Kidney (tissue), 14 donors: ENCODE measurements around the gene ARMH2. TPM values are rescaled to one million over a fixed set of nuclear protein-coding genes. Genes with fewer than 3 reads are reported as not detected.

Experiments
- DNase-seq, 5 donors: peaks; one replicate each; pipeline ENCODE4 v3.0.0-alpha.2; 2013 to 2020
- FAIRE-seq: peaks from 2 replicates; lab custom pipeline; 2012; peaks lifted over from hg19 to GRCh38; lab: Jason Lieb, UNC
- H3K27ac ChIP-seq, 2 donors: one replicate each; pipeline ENCODE4 v1.7.0; 2013; ENCODE audit warnings: low read depth in 2 of 2, low read length in 2 of 2, inconsistent platforms in 1 of 2
- H3K27me3 ChIP-seq: one replicate; pipeline ENCODE4 v1.7.1; 2013; ENCODE audit warnings: low read length, inconsistent platforms; ENCODE audit not compliant: control insufficient read depth, insufficient read depth
- H3K36me3 ChIP-seq, 3 donors: one replicate each; pipeline versions ENCODE4 v1.7.0 to v1.7.1; 2013; ENCODE audit warnings: low read length in 3 of 3, control low read depth in 1 of 3, inconsistent platforms in 1 of 3; ENCODE audit not compliant: insufficient read depth in 3 of 3, control insufficient read depth in 2 of 3
- H3K4me1 ChIP-seq, 3 donors: one replicate each; pipeline versions ENCODE4 v1.7.0 to v1.7.1; 2013; ENCODE audit warnings: low read length in 3 of 3, inconsistent platforms in 1 of 3, low read depth in 1 of 3; ENCODE audit not compliant: control insufficient read depth in 2 of 3, insufficient read depth in 2 of 3
- H3K4me3 ChIP-seq, 3 donors: one replicate each; pipeline versions ENCODE4 v1.7.0 to v1.8.1; 2013; ENCODE audit warnings: low read length in 3 of 3, control low read depth in 1 of 3, inconsistent platforms in 1 of 3
- H3K9ac ChIP-seq, 3 donors: one replicate each; pipeline versions ENCODE4 v1.7.0 to v1.7.1; 2013; ENCODE audit warnings: low read length in 3 of 3, control low read depth in 1 of 3, inconsistent platforms in 1 of 3
- H3K9me3 ChIP-seq, 3 donors: one replicate each; pipeline versions ENCODE4 v1.7.0 to v1.7.1; 2013; ENCODE audit warnings: low read length in 3 of 3, control low read depth in 1 of 3, inconsistent platforms in 1 of 3; ENCODE audit not compliant: control insufficient read depth in 2 of 3, insufficient read depth in 1 of 3
- CTCF ChIP-seq: IDR thresholded peaks from 3 replicates; pipeline ENCODE4 v1.5.1; 2012; ENCODE audit warnings: mild to moderate bottlenecking, moderate library complexity, borderline replicate concordance; ENCODE audit not compliant: insufficient read depth; ENCODE audit errors: extremely low read depth
- intact Hi-C: fragments of 100-400 bp; cut with DNase I; formaldehyde crosslinking; loops from one replicate; pipeline ENCODE4 v1.11.1; 2022
- polyA plus RNA-seq: library from polyadenylated mRNA; stranded (reverse); fragments of 350-450 nt; fragmentation: Illumina TruSeq; extraction: RNeasy Lipid Tissue Mini Kit (QIAGEN cat#74804); gene quantifications from one replicate; pipeline ENCODE4 v1.2.3, GENCODE V29; 2014; ENCODE audit warnings: low read depth, low replicate concordance; ENCODE audit not compliant: insufficient read depth
- total RNA-seq: library from RNA; stranded (reverse); fragmentation: NEBNext Ultra II Directional; extraction: Animal tissue kit (Norgen Biotek cat#: 25700); gene quantifications from one replicate; pipeline ENCODE4 v1.2.1, GENCODE V29; 2021
- donor health status: control.
- donor health status: control.
- donor health status: control.
- donor health status: control.
- donor health status: control.
- donor health status: DM: yes; HTN: yes; CAD: no.
- donor health status: Normal renal cell carcinoma (clear cell type).

Gene ARMH2
- total and polyA plus RNA-seq, 2 donors from 2014 or later, result not detected

DNA sequence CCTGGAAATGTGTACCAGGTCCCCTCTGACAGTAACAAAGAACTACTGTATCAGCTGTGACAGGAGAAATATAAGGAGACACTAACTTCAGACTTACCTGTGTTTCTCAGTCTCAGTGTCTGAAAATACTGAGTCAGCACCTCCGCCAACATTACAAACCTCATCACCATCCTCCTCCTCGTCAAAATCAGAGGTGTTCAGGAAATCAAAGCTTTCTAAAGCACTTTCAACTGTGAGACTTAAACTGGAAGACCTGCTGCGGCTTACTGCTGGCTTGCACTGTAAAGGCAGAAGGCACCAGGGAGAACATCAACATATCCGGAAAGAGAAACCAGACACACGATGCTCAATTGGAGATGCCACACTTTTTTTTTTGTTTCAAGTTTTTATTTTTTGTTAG, 40.3 kb upstream of the ARMH2 start:
- H3K9ac ChIP-seq, result no peak overlapping the region
- intact Hi-C loops, result no loop called here
- H3K36me3 ChIP-seq, result no peaks in the 10 kb centered on the region
- no peak for FAIRE-seq
- peaks cover 0 to 3% (median 0%) of the 10 kb centered on the region in 3 donors for H3K4me1 ChIP-seq
- H3K27ac ChIP-seq, result no peak overlapping the region
- no peak for DNase-seq
- no peak for TF ChIP-seq CTCF
- no peaks in the 10 kb centered on the region for H3K9me3 ChIP-seq
- H3K4me3 ChIP-seq, result no peak overlapping the region
- H3K27me3 ChIP-seq, result no peaks in the 10 kb centered on the region

GRCh38 chr6:24838081-24838480, 39.4 kb upstream of the ARMH2 start:
- Histone ChIP-seq H3K4me1 (no peaks in the 10 kb centered on the region), H3K27ac (no peak overlapping the region), H3K9ac (no peak overlapping the region), H3K27me3 (no peaks in the 10 kb centered on the region), H3K9me3 (no peaks in the 10 kb centered on the region), H3K4me3 (no peak overlapping the region), H3K36me3 (no peaks in the 10 kb centered on the region)
- DNase-seq, result no peak
- FAIRE-seq, result no peak
- intact Hi-C loops, result no loop called here
- no peak for TF ChIP-seq CTCF

DNA sequence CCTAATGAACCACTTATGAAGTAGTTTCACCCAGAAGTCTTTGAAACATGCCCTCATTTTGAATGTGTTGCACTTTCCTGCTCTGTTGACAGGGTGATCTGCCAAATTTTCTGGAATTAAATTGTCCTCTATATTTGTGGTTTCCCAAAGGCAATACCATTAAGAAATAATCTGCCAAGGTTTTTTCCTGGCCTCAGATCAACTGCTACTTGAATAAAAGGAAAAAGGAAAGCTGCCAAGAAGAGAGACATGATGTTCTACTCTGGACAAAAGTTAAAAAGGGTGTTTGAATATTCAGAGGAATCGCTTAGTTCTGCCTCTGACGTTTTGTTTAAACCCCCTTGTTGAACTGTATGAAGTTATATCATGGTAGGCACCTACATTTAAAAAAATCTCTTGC, 37.4 kb upstream of the ARMH2 start:
- H3K4me3 ChIP-seq, result no peak overlapping the region
- no peak overlapping the region for H3K27ac ChIP-seq
- H3K9ac ChIP-seq, result no peak overlapping the region
- intact Hi-C loops, result no loop called here
- no peaks in the 10 kb centered on the region for H3K36me3 ChIP-seq
- H3K27me3 ChIP-seq, result no peaks in the 10 kb centered on the region
- TF ChIP-seq CTCF, result no peak
- FAIRE-seq (no peak), DNase-seq (no peak)
- no peaks in the 10 kb centered on the region for H3K9me3 ChIP-seq
- no peaks in the 10 kb centered on the region for H3K4me1 ChIP-seq

- DNase-seq, result no peak
- Histone ChIP-seq H3K27ac (no peak overlapping the region), H3K4me3 (no peak overlapping the region), H3K9me3 (no peaks in the 10 kb centered on the region), H3K27me3 (no peaks in the 10 kb centered on the region), H3K4me1 (no peaks in the 10 kb centered on the region), H3K36me3 (no peaks in the 10 kb centered on the region), H3K9ac (no peak overlapping the region)
- TF ChIP-seq CTCF, result no peak
- FAIRE-seq, result no peak
- intact Hi-C loops, result no loop called here
Observed at GRCh38 chr6:24833711-24834386, 35.1 kb upstream of the ARMH2 start.
